Panc1 (cell line): ENCODE data around the gene C11orf65. TPM values are rescaled to one million over a fixed set of nuclear protein-coding genes. Genes with fewer than 3 reads are reported as not detected.

Experiments
- ATAC-seq: fragments of 200-7000 bp; cut with Tn5 transposase; 2 replicates; pipeline ENCODE4 v1.9.1; 2020; ENCODE audit warnings: mild to moderate bottlenecking, moderate library complexity
- BruUV-seq: library from RNA; stranded (reverse); fragments of 400-500 nt; replicated peaks from 2 replicates; lab custom pipeline; 2021; lab: Mats Ljungman, UMichigan
- CTCF ChIA-PET: fragments of 300-600 bp; sonication (Branson Sonifier 250); formaldehyde crosslinking; loops from one replicate; lab custom pipeline; 2022; ENCODE audit warnings: antibody characterized with exemption; lab: Charles Lee
- POLR2A ChIA-PET: fragments of 300-600 bp; sonication (Branson Sonifier 250); formaldehyde crosslinking; loops from one replicate; lab custom pipeline; 2022; ENCODE audit warnings: antibody characterized with exemption; lab: Charles Lee
- DNase-seq: peaks from one replicate; pipeline ENCODE4 v3.0.0-alpha.2; 2010; ENCODE audit warnings: low read depth, low spot score
- H3K27ac ChIP-seq: 2 replicates; pipeline ENCODE4 v1.5.1; 2011; ENCODE audit warnings: mild to moderate bottlenecking, low read length, inconsistent platforms
- H3K27me3 ChIP-seq: fragments of 200-500 bp; sonication (Bioruptor generic); 2 replicates; pipeline ENCODE4 v1.6.0; 2014; ENCODE audit warnings: low read length, inconsistent platforms; ENCODE audit not compliant: control insufficient read depth, insufficient read depth
- H3K36me3 ChIP-seq: fragments of 200-500 bp; sonication (Bioruptor generic); 2 replicates; pipeline ENCODE4 v1.5.1; 2014; ENCODE audit warnings: inconsistent platforms, mild to moderate bottlenecking, low read length, moderate library complexity; ENCODE audit not compliant: control insufficient read depth, insufficient read depth
- H3K4me1 ChIP-seq: 2 replicates; pipeline ENCODE4 v1.5.1; 2011; ENCODE audit warnings: inconsistent platforms, mild to moderate bottlenecking, low read length, moderate library complexity; ENCODE audit not compliant: control insufficient read depth, insufficient read depth
- H3K4me3 ChIP-seq, 2 experiments: 2 replicates each; pipeline ENCODE4 v1.5.1; 2011 to 2012; ENCODE audit warnings: low read depth in 2 of 2, low read length in 2 of 2, mild to moderate bottlenecking in 2 of 2, inconsistent platforms in 1 of 2, moderate library complexity in 1 of 2
- H3K9me3 ChIP-seq: fragments of 200-500 bp; sonication (Bioruptor generic); 2 replicates; pipeline ENCODE4 v1.5.1; 2014; ENCODE audit warnings: low read depth, mild to moderate bottlenecking, inconsistent platforms, low read length, moderate library complexity; ENCODE audit not compliant: control insufficient read depth, insufficient read depth
- CTCF ChIP-seq: fragments of 450-650 bp; IDR thresholded peaks from 2 replicates; pipeline ENCODE4 v1.5.1; 2017; ENCODE audit warnings: mild to moderate bottlenecking
- POLR2AphosphoS5 ChIP-seq: IDR thresholded peaks from 2 replicates; pipeline ENCODE4 v1.6.1; 2012; ENCODE audit warnings: mild to moderate bottlenecking, low read depth, low read length, moderate library complexity
- REST ChIP-seq, 2 experiments: IDR thresholded peaks; 2 replicates each; pipeline ENCODE4 v1.6.1; 2011 to 2012; ENCODE audit warnings: low read depth in 2 of 2, control low read depth in 1 of 2, low read length in 1 of 2, mild to moderate bottlenecking in 1 of 2, moderate library complexity in 1 of 2; ENCODE audit not compliant: insufficient read depth in 1 of 2
- SIN3A ChIP-seq: IDR thresholded peaks from 2 replicates; pipeline ENCODE4 v1.6.1; 2012; ENCODE audit warnings: low read depth, mild to moderate bottlenecking, low read length, moderate library complexity, borderline replicate concordance; ENCODE audit not compliant: insufficient read depth
- TCF7L2 ChIP-seq: IDR thresholded peaks from 2 replicates; pipeline ENCODE4 v1.6.1; 2011; ENCODE audit warnings: mild to moderate bottlenecking, low read depth, low read length, inconsistent platforms
- in situ Hi-C: cut with HindIII; loops from 2 replicates; pipeline ENCODE4 v1.10.0; 2016; ENCODE audit warnings: low sequenced_read_pairs, low pct_unique_long_range_greater_than_20kb
- intact Hi-C: fragments of 100-400 bp; cut with micrococcal nuclease; formaldehyde crosslinking; loops from one replicate; pipeline ENCODE4 v1.10.0; 2022; ENCODE audit not compliant: unreplicated experiment
- total RNA-seq: library from RNA; stranded (reverse); gene quantifications from one replicate; pipeline ENCODE4 v1.2.1, GENCODE V29; 2021; ENCODE audit not compliant: unreplicated experiment

C11orf65 gene
- total RNA-seq, 1 experiment from 2014 or later, result 0.18 TPM

- Histone ChIP-seq H3K36me3 (no peaks in the 10 kb centered on the region), H3K27me3 (no peaks in the 10 kb centered on the region; the same call in 1 of the 2 replicates), H3K9me3 (no peaks in the 10 kb centered on the region), H3K27ac (no peak overlapping the region), H3K4me3 (no peak overlapping the region), H3K4me1 (no peaks in the 10 kb centered on the region)
- DNase-seq (no peak), ATAC-seq (no peak)
- BruUV-seq, result no TSS peak
- in situ Hi-C loops (no loop called here), intact Hi-C loops (no loop called here)
- TF ChIP-seq TCF7L2 (no peak), CTCF (no peak), POLR2AphosphoS5 (no peak)
- ChIA-PET CTCF (no interaction called here), POLR2A (no interaction called here)
These were observed 64.3 kb downstream of the C11orf65 start for GRCh38 chr11:108403052-108403451.

- intact Hi-C loops (no loop called here), in situ Hi-C loops (no loop called here)
- POLR2A ChIA-PET, result no interaction called here
- no TSS peak for BruUV-seq
- DNase-seq (no peak), ATAC-seq (no peak)
- TF ChIP-seq POLR2AphosphoS5 (no peak), REST (IDR thresholded peaks at IDR 0.05; ENCODE audit: insufficient read depth in 1 of 2, low read depth in 2 of 2, low read length in 1 of 2) (no peak), TCF7L2 (no peak), SIN3A (no peak)
- H3K9me3 ChIP-seq, result no peaks in the 10 kb centered on the region
- H3K4me3 ChIP-seq, result no peak overlapping the region
- H3K27me3 ChIP-seq, result no peaks in the 10 kb centered on the region; the same call in 1 of the 2 replicates
- CTCF ChIA-PET, result no interaction called here
- H3K36me3 ChIP-seq, result no peaks in the 10 kb centered on the region
- no peaks in the 10 kb centered on the region for H3K4me1 ChIP-seq
- no peak overlapping the region for H3K27ac ChIP-seq
These were observed 65.1 kb downstream of the C11orf65 start for GRCh38 chr11:108402241-108402640.

GRCh38 chr11:108398439-108398838, 68.9 kb downstream of the C11orf65 start:
- intact Hi-C loops, result no loop called here

More at GRCh38 chr11:108398439-108398838, 68.9 kb downstream of the C11orf65 start:
- H3K9me3 ChIP-seq, result no peaks in the 10 kb centered on the region
- DNase-seq, result no peak
- no peaks in the 10 kb centered on the region for H3K36me3 ChIP-seq
- no peak for ATAC-seq
- no peaks in the 10 kb centered on the region; the same call in 1 of the 2 replicates for H3K27me3 ChIP-seq
- TF ChIP-seq TCF7L2, result no peak
- TF ChIP-seq CTCF, result no peak
- TF ChIP-seq POLR2AphosphoS5, result no peak
- TF ChIP-seq SIN3A, result no peak
- TF ChIP-seq REST (IDR thresholded peaks at IDR 0.05; ENCODE audit: insufficient read depth in 1 of 2, low read depth in 2 of 2, low read length in 1 of 2), result no peak
- in situ Hi-C loops, result no loop called here
- POLR2A ChIA-PET, result interaction anchor here (0.7 kb wide), 1 partner anchor 11 kb away, joined by 3 read pairs; no protein-coding TSS in a partner anchor
- no peak overlapping the region for H3K4me3 ChIP-seq
- CTCF ChIA-PET, result no interaction called here
- H3K27ac ChIP-seq, result no peak overlapping the region
- H3K4me1 ChIP-seq, result no peaks in the 10 kb centered on the region
- no TSS peak for BruUV-seq
